ENCODE measurements around the gene C2CD3. TPM values are rescaled to one million over a fixed set of nuclear protein-coding genes. Genes with fewer than 3 reads are reported as not detected.

C2CD3 gene
- total RNA-seq, 1 experiment from 2014 or later: 22.0 TPM

DNA sequence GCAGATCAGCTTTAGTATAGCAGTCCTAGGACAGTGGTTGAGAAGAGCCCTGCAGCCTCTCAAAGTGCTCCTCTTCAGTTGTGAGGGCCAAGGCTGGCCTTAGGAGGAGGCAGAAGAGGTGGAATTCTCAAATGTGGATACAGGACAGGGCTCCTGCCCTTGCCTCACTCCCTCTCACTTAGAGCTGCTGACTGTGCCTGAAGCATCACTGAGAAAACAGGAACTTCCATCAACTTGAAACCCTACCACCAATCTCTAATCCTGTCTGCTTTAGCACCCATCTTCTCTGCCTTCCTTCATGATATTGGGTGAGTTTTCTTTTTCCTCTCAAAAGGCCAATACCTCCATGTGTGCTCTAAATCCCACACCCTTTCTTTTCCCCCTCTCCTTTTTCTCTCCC is 147.5 kb downstream of the C2CD3 start:
- Histone ChIP-seq H2BK12ac (ENCODE audit: insufficient read length, low read depth, low read length) (no peak overlapping the region), H4K8ac (replicated peaks; ENCODE audit: insufficient read length, low read depth, low read length) (no peak overlapping the region), H3K4me2 (ENCODE audit: insufficient read depth, insufficient read length, low read length) (no peak overlapping the region), H3K23me2 (ENCODE audit: insufficient read length, low read depth, low read length, poor library complexity, severe bottlenecking) (no peaks in the 10 kb centered on the region), H3K27ac (ENCODE audit: insufficient read length, low read depth, low read length) (no peak overlapping the region), H2BK20ac (ENCODE audit: low read depth, low read length, poor library complexity, severe bottlenecking) (no peak overlapping the region), H3K18ac (ENCODE audit: insufficient read length, low read depth, low read length) (no peak overlapping the region), H3K56ac (ENCODE audit: insufficient read length, low read depth, low read length) (no peak overlapping the region), H3K14ac (ENCODE audit: insufficient read depth, low read length) (no peak overlapping the region; the same call in 1 of the 2 replicates), H3K4ac (ENCODE audit: low read depth, low read length) (no peak overlapping the region), H2AFZ (ENCODE audit: low read length) (no peak overlapping the region), H2BK15ac (ENCODE audit: low read depth, low read length) (no peak overlapping the region), H3K79me1 (ENCODE audit: insufficient read depth, low read depth, low read length, poor library complexity, severe bottlenecking) (no peaks in the 10 kb centered on the region), H3K9ac (ENCODE audit: extremely low read depth, insufficient read length, low read length) (no peak overlapping the region), H4K91ac (ENCODE audit: insufficient read length, low read depth, low read length) (no peak overlapping the region), H3K23ac (ENCODE audit: insufficient read length, low read depth, low read length) (no peak overlapping the region), H3K9me3 (ENCODE audit: control insufficient read depth, low read depth, low read length) (no peaks in the 10 kb centered on the region), H3K27me3 (ENCODE audit: insufficient read depth, low read length) (no peaks in the 10 kb centered on the region), H4K20me1 (ENCODE audit: control insufficient read depth, insufficient read depth, insufficient read length) (no peaks in the 10 kb centered on the region), H4K5ac (ENCODE audit: insufficient read length, low read depth, low read length) (no peak overlapping the region), H2BK5ac (ENCODE audit: insufficient read length, low read length) (no peak overlapping the region), H2BK120ac (ENCODE audit: low read depth, low read length, poor library complexity, severe bottlenecking) (no peak overlapping the region), H3T11ph (ENCODE audit: low read length) (no peak overlapping the region), H2AK5ac (ENCODE audit: insufficient read length, low read length) (no peak overlapping the region), H3K79me2 (ENCODE audit: insufficient read depth, low read length) (no peaks in the 10 kb centered on the region), H3K4me1 (ENCODE audit: insufficient read depth, low read length) (no peaks in the 10 kb centered on the region)
- Mint-ChIP-seq H3K27ac (peak overlapping the region in 1 of 3 experiments; percentile 20; a peak in 2 of 7 replicates), H3K36me3 (ENCODE audit: insufficient read depth in 1 of 3, low read depth in 3 of 3) (peaks cover 0 to 8% (median 7%) of the 10 kb centered on the region in 3 experiments; a peak in 5 of 7 replicates), H3K4me3 (no peak overlapping the region), H3K27me3 (ENCODE audit: low read depth) (no peaks in the 10 kb centered on the region), H3K4me1 (peaks cover 0 to 7% of the 10 kb centered on the region in 2 experiments; a peak in 2 of 4 replicates), H3K9me3 (no peaks in the 10 kb centered on the region)
- TF ChIP-seq, protein P1, sequence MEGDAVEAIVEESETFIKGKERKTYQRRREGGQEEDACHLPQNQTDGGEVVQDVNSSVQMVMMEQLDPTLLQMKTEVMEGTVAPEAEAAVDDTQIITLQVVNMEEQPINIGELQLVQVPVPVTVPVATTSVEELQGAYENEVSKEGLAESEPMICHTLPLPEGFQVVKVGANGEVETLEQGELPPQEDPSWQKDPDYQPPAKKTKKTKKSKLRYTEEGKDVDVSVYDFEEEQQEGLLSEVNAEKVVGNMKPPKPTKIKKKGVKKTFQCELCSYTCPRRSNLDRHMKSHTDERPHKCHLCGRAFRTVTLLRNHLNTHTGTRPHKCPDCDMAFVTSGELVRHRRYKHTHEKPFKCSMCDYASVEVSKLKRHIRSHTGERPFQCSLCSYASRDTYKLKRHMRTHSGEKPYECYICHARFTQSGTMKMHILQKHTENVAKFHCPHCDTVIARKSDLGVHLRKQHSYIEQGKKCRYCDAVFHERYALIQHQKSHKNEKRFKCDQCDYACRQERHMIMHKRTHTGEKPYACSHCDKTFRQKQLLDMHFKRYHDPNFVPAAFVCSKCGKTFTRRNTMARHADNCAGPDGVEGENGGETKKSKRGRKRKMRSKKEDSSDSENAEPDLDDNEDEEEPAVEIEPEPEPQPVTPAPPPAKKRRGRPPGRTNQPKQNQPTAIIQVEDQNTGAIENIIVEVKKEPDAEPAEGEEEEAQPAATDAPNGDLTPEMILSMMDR (conservative IDR thresholded peaks at IDR 0.05): no peak
- no peak for DNase-seq

All from H9 (cell line).